Panc1 (cell line): ENCODE results near the gene REN.

ENCODE experiments used
- CTCF ChIP-seq: fragments of 450-650 bp; IDR thresholded peaks from 2 replicates; pipeline ENCODE4 v1.5.1; 2017; ENCODE audit warnings: mild to moderate bottlenecking
- POLR2AphosphoS5 ChIP-seq: IDR thresholded peaks from 2 replicates; pipeline ENCODE4 v1.6.1; 2012; ENCODE audit warnings: mild to moderate bottlenecking, low read depth, low read length, moderate library complexity

- TF ChIP-seq CTCF (no peak), POLR2AphosphoS5 (no peak)
Measured at GRCh38 chr1:204212715-204213114, 46.6 kb upstream of the REN start.
